Measurements from ENCODE around the gene TMTC3. TPM values are rescaled to one million over a fixed set of nuclear protein-coding genes. Genes with fewer than 3 reads are reported as not detected.
A peak's percentile ranks its signal among the peaks of the same experiment; 100 is the strongest.

Gene TMTC3
- total RNA-seq, 2 experiments from 2014 or later: 5.5 to 9.4 TPM

- Histone ChIP-seq H3K4me2 (ENCODE audit: low read length) (no peak overlapping the region), H3K9me3 (ENCODE audit: low read length) (no peaks in the 10 kb centered on the region), H4K20me1 (ENCODE audit: insufficient read depth, low read length) (no peaks in the 10 kb centered on the region), H3K9me2 (ENCODE audit: insufficient read depth, low read length) (no peaks in the 10 kb centered on the region), H3K4me1 (ENCODE audit: insufficient read depth, low read length, poor library complexity, severe bottlenecking) (peaks cover 5% of the 10 kb centered on the region), H2AFZ (ENCODE audit: low read length) (no peak overlapping the region), H3K27ac (ENCODE audit: low read depth, low read length, poor library complexity, severe bottlenecking) (no peak overlapping the region), H3K79me2 (ENCODE audit: insufficient read depth, low read depth, low read length) (peaks cover 6% of the 10 kb centered on the region; the same call in 1 of the 2 replicates), H3K36me3 (ENCODE audit: insufficient read depth, low read length) (peaks cover 2% of the 10 kb centered on the region; the same call in 1 of the 2 replicates), H3K4me3 (ENCODE audit: low read depth, low read length, poor library complexity, severe bottlenecking) (no peak overlapping the region)
- no peak for DNase-seq (ENCODE audit: low spot score)
- TF ChIP-seq, protein P1, sequence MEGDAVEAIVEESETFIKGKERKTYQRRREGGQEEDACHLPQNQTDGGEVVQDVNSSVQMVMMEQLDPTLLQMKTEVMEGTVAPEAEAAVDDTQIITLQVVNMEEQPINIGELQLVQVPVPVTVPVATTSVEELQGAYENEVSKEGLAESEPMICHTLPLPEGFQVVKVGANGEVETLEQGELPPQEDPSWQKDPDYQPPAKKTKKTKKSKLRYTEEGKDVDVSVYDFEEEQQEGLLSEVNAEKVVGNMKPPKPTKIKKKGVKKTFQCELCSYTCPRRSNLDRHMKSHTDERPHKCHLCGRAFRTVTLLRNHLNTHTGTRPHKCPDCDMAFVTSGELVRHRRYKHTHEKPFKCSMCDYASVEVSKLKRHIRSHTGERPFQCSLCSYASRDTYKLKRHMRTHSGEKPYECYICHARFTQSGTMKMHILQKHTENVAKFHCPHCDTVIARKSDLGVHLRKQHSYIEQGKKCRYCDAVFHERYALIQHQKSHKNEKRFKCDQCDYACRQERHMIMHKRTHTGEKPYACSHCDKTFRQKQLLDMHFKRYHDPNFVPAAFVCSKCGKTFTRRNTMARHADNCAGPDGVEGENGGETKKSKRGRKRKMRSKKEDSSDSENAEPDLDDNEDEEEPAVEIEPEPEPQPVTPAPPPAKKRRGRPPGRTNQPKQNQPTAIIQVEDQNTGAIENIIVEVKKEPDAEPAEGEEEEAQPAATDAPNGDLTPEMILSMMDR (conservative IDR thresholded peaks at IDR 0.05; ENCODE audit: low read length): no peak
- ChIA-PET CTCF (ENCODE audit: unreplicated experiment) (no interaction called here), POLR2A (interaction anchor here (0.8 kb wide), 1 partner anchor 19 kb away, joined by 3 read pairs; no protein-coding TSS in a partner anchor)
- no TSS peak for BruUV-seq (replicated peaks)
- intact Hi-C loops (cut with micrococcal nuclease; ENCODE audit: unreplicated experiment): no loop called here
These were observed 8.0 kb downstream of the TMTC3 start for GRCh38 chr12:88150063-88150462.

DNA sequence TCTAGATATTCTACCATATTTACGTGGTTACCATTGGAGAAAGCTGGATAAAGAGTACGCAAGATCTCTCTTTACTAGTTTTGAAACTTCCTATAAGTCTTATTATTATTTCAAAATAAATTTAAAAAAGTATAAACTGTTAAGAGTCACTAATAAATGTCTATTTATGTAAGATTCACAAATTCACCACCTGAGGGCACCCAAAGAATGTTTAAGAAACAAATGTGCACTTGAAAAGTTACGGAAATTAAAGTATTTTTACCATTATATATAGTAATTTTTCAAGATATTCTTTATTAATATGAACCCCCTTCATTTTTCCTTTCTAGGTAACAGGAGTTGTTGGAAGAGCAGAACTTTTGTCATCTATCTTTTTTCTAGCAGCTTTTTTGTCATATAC, 11.9 kb downstream of the TMTC3 start:
- Histone ChIP-seq H3K4me1 (ENCODE audit: insufficient read depth, low read length, poor library complexity, severe bottlenecking) (no peaks in the 10 kb centered on the region), H3K27ac (ENCODE audit: low read depth, low read length, poor library complexity, severe bottlenecking) (no peak overlapping the region), H3K9me3 (ENCODE audit: low read length) (no peaks in the 10 kb centered on the region), H3K9me2 (ENCODE audit: insufficient read depth, low read length) (no peaks in the 10 kb centered on the region), H3K79me2 (ENCODE audit: insufficient read depth, low read depth, low read length) (no peaks in the 10 kb centered on the region; the same call in 1 of the 2 replicates), H4K20me1 (ENCODE audit: insufficient read depth, low read length) (no peaks in the 10 kb centered on the region), H2AFZ (ENCODE audit: low read length) (no peak overlapping the region), H3K4me3 (ENCODE audit: low read depth, low read length, poor library complexity, severe bottlenecking) (no peak overlapping the region), H3K36me3 (ENCODE audit: insufficient read depth, low read length) (peaks cover 14% of the 10 kb centered on the region; the same call in 1 of the 2 replicates), H3K4me2 (ENCODE audit: low read length) (no peak overlapping the region)
- no peak for TF ChIP-seq EZH2phosphoT487 (IDR thresholded peaks at IDR 0.05; ENCODE audit: borderline replicate concordance, low read depth, low read length)
- TF ChIP-seq, protein P1 (conservative IDR thresholded peaks at IDR 0.05; ENCODE audit: low read length): peak; percentile 71; the same call in 1 of the 2 replicates
- ChIA-PET POLR2A (no interaction called here), CTCF (ENCODE audit: unreplicated experiment) (no interaction called here)
- intact Hi-C loops (cut with micrococcal nuclease; ENCODE audit: unreplicated experiment): loop anchor here (1.0 kb wide), 1 partner anchor 239 kb away; no protein-coding TSS in a partner anchor
- DNase-seq (ENCODE audit: low spot score): peak; percentile 30
- no TSS peak for BruUV-seq (replicated peaks)

DNA sequence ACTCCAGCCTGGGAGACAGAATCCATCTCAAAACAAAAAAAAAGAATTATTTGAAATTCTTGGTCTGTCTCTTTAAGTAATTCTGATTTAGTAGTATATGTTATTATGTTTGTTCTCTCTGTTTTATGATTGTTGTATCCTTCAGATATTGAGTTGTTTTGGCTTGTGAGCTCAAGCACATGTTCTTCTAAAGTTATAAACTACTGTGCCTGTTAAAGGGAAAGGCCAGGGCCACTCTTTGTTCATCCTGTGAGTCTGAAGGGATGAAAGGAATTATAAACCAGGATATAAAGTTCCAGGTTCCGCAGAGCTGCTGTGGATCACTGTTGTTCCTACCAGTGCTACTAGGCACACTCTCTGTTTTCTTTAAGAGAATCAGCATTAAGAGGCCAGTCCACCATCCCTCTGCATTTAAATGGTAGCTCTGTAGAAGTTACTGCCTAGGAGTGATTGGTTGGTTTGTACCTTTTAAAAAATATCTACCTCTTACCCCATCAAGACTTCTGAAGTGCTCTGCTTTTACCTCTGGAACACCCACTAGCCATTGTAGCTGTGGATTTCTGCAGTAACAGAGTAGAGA, 14.1 kb downstream of the TMTC3 start:
- no TSS peak for BruUV-seq (replicated peaks)
- Histone ChIP-seq H2AFZ (ENCODE audit: low read length) (no peak overlapping the region), H3K4me3 (ENCODE audit: low read depth, low read length, poor library complexity, severe bottlenecking) (no peak overlapping the region), H3K4me2 (ENCODE audit: low read length) (no peak overlapping the region), H4K20me1 (ENCODE audit: insufficient read depth, low read length) (no peaks in the 10 kb centered on the region), H3K27ac (ENCODE audit: low read depth, low read length, poor library complexity, severe bottlenecking) (no peak overlapping the region), H3K9me3 (ENCODE audit: low read length) (no peaks in the 10 kb centered on the region), H3K79me2 (ENCODE audit: insufficient read depth, low read depth, low read length) (no peaks in the 10 kb centered on the region; the same call in 1 of the 2 replicates), H3K4me1 (ENCODE audit: insufficient read depth, low read length, poor library complexity, severe bottlenecking) (no peaks in the 10 kb centered on the region), H3K9me2 (ENCODE audit: insufficient read depth, low read length) (no peaks in the 10 kb centered on the region), H3K36me3 (ENCODE audit: insufficient read depth, low read length) (peaks cover 18% of the 10 kb centered on the region)
- TF ChIP-seq, protein P1 (conservative IDR thresholded peaks at IDR 0.05; ENCODE audit: low read length): no peak
- TF ChIP-seq EZH2phosphoT487 (IDR thresholded peaks at IDR 0.05; ENCODE audit: borderline replicate concordance, low read depth, low read length): no peak
- ChIA-PET CTCF (ENCODE audit: unreplicated experiment) (no interaction called here), POLR2A (interaction anchor here (0.6 to 1.7 kb wide), 3 partner anchors 10 to 35 kb away, joined by 3 to 5 read pairs (median 4); no protein-coding TSS in a partner anchor)
- intact Hi-C loops (cut with micrococcal nuclease; ENCODE audit: unreplicated experiment): no loop called here
- no peak for DNase-seq (ENCODE audit: low spot score)
